ENCODE results near the gene SP110. TPM values are rescaled to one million over a fixed set of nuclear protein-coding genes. Genes with fewer than 3 reads are reported as not detected.

Gene SP110
- total RNA-seq, 1 donor from 2014 or later: 1.3 TPM

DNA sequence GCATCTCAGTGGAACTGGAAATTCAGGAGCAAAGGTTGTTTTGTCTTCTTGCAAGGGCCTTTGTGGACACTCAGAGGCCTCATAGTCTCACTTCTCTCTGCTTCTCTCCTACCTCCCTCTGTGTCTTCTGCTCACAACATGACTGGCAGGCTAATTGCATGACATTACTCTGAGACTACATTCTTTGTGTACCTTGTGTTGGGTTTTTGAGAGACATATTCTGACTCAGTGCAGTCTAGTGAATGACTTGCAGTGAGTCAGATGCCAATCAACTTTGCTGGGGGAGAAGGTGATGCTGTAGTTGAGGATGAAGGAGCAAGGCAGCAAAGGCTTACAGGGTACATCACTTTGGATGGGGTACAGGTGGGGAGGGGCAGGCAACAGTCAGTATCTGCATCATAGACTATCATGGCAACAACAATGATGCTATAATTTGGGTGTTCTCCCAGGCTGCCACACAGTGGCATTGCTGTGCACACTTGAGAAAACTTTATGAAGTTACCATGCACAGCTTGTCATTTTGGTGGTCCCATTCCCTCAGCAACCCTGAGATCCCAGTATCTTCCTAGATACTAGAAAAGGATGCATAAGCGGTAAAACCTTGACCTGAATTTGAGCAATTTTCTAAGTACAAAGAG, 81.8 kb downstream of the SP110 start:
- no peaks in the 10 kb centered on the region for H3K9me3 Mint-ChIP-seq (ENCODE audit: unreplicated experiment)
- TF ChIP-seq, protein P1, sequence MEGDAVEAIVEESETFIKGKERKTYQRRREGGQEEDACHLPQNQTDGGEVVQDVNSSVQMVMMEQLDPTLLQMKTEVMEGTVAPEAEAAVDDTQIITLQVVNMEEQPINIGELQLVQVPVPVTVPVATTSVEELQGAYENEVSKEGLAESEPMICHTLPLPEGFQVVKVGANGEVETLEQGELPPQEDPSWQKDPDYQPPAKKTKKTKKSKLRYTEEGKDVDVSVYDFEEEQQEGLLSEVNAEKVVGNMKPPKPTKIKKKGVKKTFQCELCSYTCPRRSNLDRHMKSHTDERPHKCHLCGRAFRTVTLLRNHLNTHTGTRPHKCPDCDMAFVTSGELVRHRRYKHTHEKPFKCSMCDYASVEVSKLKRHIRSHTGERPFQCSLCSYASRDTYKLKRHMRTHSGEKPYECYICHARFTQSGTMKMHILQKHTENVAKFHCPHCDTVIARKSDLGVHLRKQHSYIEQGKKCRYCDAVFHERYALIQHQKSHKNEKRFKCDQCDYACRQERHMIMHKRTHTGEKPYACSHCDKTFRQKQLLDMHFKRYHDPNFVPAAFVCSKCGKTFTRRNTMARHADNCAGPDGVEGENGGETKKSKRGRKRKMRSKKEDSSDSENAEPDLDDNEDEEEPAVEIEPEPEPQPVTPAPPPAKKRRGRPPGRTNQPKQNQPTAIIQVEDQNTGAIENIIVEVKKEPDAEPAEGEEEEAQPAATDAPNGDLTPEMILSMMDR (IDR thresholded peaks at IDR 0.05; ENCODE audit: partially characterized antibody, unreplicated experiment): no peak

DNA sequence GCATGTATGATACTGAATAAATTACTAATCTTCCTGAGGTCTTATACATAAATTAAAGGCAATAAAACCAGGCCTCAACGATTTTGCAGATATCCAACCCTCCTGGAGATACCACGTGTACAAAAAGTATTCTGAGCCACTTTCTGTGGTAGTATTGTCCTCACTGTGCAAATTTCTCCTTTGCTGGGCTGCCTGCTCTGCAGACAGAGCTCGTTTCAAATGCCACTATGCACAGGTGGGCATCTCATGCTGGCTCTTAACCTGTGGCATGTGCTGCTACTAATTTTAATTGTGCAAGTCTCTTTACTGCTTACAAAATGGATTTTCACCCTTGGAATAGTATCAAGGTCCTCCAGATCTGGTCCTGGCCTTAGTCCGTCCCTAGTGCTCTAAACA, 84.7 kb downstream of the SP110 start:
- no peak for DNase-seq
- Mint-ChIP-seq H3K9me3 (ENCODE audit: unreplicated experiment) (peaks cover 2% of the 10 kb centered on the region), H3K27ac (ENCODE audit: unreplicated experiment) (no peak overlapping the region), H3K27me3 (ENCODE audit: unreplicated experiment) (no peaks in the 10 kb centered on the region), H3K36me3 (ENCODE audit: unreplicated experiment) (peaks cover 4% of the 10 kb centered on the region), H3K4me1 (ENCODE audit: low read depth, unreplicated experiment) (no peaks in the 10 kb centered on the region), H3K4me3 (ENCODE audit: unreplicated experiment) (no peak overlapping the region)
- TF ChIP-seq, protein P1 (IDR thresholded peaks at IDR 0.05; ENCODE audit: partially characterized antibody, unreplicated experiment): no peak

More for the DNA sequence above, 81.8 kb downstream of the SP110 start:
- H3K4me1 Mint-ChIP-seq (ENCODE audit: low read depth, unreplicated experiment): no peaks in the 10 kb centered on the region
- no peak overlapping the region for H3K27ac Mint-ChIP-seq (ENCODE audit: unreplicated experiment)
- no peak for DNase-seq
- H3K36me3 Mint-ChIP-seq (ENCODE audit: unreplicated experiment): peaks cover 9% of the 10 kb centered on the region
- no peaks in the 10 kb centered on the region for H3K27me3 Mint-ChIP-seq (ENCODE audit: unreplicated experiment)
- H3K4me3 Mint-ChIP-seq (ENCODE audit: unreplicated experiment): no peak overlapping the region

DNA sequence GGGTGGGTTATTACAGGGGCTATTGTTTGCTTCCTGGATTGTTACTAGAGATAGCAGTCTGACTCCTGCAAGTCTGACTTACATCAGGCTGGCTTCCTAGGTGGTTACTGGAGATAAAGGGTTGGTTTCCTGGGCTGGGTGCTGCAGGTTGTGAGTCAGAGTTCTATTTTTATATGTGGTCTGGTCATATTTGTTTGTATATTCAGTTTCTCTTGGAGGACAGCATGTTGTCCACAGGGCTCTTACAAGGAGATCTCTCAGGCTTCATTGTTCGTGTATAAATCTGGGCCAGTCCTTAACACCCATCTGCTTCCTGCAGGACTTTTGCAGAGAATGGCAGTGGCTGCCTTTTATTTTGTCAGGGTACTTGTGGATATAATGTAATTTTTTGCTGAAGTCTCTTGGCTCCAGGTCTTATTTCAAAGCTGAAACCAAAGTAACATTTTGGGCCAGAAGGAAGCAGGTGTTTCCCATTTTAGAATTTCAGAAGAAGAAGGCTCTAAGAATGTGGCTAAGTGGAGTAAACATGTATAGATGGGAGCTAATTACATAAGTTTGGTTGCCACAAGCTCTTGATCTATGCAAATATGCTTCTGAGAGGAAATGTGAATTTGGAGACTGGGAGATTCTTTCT, 85.2 kb downstream of the SP110 start:
- H3K27me3 Mint-ChIP-seq (ENCODE audit: unreplicated experiment): no peaks in the 10 kb centered on the region
- DNase-seq: no peak
- TF ChIP-seq, protein P1 (IDR thresholded peaks at IDR 0.05; ENCODE audit: partially characterized antibody, unreplicated experiment): no peak
- H3K4me3 Mint-ChIP-seq (ENCODE audit: unreplicated experiment): no peak overlapping the region
- H3K36me3 Mint-ChIP-seq (ENCODE audit: unreplicated experiment): no peaks in the 10 kb centered on the region
- peaks cover under 1% of the 10 kb centered on the region for H3K4me1 Mint-ChIP-seq (ENCODE audit: low read depth, unreplicated experiment)
- H3K9me3 Mint-ChIP-seq (ENCODE audit: unreplicated experiment): peaks cover 3% of the 10 kb centered on the region
- no peak overlapping the region for H3K27ac Mint-ChIP-seq (ENCODE audit: unreplicated experiment)

DNA sequence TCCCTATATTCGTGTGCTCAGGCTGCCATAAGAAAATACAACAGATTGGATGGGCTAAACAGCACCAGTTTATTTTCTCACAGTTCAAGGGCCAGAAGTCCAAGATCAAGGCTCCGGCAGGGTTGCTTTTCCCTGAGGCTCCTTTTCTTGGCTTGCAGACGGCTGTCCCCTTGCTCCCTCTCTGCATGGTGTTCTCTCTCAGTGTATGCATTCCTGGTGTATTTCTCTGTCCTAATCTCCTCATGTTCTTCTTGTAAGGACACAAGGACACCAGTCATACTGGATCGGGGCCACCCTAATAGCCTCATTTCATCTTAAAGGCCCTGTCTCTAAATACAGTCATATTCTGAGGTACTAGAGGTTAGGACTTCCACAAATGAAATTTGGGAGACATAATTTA, 88.4 kb downstream of the SP110 start:
- peaks cover 11% of the 10 kb centered on the region for H3K4me1 Mint-ChIP-seq (ENCODE audit: low read depth, unreplicated experiment)
- H3K27me3 Mint-ChIP-seq (ENCODE audit: unreplicated experiment): peaks cover 4% of the 10 kb centered on the region
- no peaks in the 10 kb centered on the region for H3K36me3 Mint-ChIP-seq (ENCODE audit: unreplicated experiment)
- H3K27ac Mint-ChIP-seq (ENCODE audit: unreplicated experiment): no peak overlapping the region
- DNase-seq: no peak
- H3K4me3 Mint-ChIP-seq (ENCODE audit: unreplicated experiment): no peak overlapping the region
- TF ChIP-seq, protein P1 (IDR thresholded peaks at IDR 0.05; ENCODE audit: partially characterized antibody, unreplicated experiment): no peak
- peaks cover 7% of the 10 kb centered on the region for H3K9me3 Mint-ChIP-seq (ENCODE audit: unreplicated experiment)

DNA sequence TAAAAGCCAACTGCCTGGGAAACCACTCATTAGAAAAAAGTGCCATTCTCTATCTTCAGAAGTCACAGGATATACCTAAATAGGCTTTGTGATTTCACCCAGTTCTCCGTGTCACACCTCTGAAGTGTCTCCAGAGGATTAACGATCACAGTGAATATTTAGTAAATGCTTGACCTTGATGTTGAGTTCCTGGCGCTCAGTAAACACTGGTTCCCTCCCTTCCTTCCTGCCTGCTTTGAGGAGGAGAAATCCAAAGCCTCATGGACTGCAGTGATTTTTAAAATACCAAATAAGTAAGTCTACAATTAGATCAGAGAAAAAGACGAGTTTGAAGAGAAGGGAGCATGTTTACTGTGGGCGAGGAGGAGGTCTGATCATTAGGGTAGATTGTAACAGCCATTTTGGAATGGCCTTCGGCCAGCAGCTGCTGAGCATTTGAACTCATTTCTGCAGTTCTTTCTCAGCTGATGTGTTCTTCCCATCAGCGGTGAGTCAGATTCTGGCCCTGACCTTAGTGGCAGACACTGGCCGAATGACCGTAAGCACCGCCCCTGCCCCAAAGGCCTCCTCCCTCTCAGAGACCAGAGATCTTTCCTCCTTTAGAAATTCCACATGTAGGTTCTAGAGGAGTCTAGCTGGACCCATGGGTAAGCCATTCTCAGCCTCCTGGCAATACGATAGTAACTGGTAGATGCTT, 89.0 kb downstream of the SP110 start:
- TF ChIP-seq, protein P1 (IDR thresholded peaks at IDR 0.05; ENCODE audit: partially characterized antibody, unreplicated experiment): no peak
- H3K36me3 Mint-ChIP-seq (ENCODE audit: unreplicated experiment): no peaks in the 10 kb centered on the region
- H3K9me3 Mint-ChIP-seq (ENCODE audit: unreplicated experiment): peaks cover 7% of the 10 kb centered on the region
- H3K27me3 Mint-ChIP-seq (ENCODE audit: unreplicated experiment): peaks cover 4% of the 10 kb centered on the region
- H3K27ac Mint-ChIP-seq (ENCODE audit: unreplicated experiment): peak overlapping the region; percentile 36
- DNase-seq: no peak
- H3K4me3 Mint-ChIP-seq (ENCODE audit: unreplicated experiment): no peak overlapping the region
- H3K4me1 Mint-ChIP-seq (ENCODE audit: low read depth, unreplicated experiment): peaks cover 11% of the 10 kb centered on the region
